Ammon's horn (tissue), 1 donor: Measurements from ENCODE around the gene SARDH.

Experiments
- DNase-seq: peaks from one replicate; pipeline ENCODE4 v3.0.0-alpha.2; 2016; ENCODE audit warnings: low spot score

SARDH gene, protein sequence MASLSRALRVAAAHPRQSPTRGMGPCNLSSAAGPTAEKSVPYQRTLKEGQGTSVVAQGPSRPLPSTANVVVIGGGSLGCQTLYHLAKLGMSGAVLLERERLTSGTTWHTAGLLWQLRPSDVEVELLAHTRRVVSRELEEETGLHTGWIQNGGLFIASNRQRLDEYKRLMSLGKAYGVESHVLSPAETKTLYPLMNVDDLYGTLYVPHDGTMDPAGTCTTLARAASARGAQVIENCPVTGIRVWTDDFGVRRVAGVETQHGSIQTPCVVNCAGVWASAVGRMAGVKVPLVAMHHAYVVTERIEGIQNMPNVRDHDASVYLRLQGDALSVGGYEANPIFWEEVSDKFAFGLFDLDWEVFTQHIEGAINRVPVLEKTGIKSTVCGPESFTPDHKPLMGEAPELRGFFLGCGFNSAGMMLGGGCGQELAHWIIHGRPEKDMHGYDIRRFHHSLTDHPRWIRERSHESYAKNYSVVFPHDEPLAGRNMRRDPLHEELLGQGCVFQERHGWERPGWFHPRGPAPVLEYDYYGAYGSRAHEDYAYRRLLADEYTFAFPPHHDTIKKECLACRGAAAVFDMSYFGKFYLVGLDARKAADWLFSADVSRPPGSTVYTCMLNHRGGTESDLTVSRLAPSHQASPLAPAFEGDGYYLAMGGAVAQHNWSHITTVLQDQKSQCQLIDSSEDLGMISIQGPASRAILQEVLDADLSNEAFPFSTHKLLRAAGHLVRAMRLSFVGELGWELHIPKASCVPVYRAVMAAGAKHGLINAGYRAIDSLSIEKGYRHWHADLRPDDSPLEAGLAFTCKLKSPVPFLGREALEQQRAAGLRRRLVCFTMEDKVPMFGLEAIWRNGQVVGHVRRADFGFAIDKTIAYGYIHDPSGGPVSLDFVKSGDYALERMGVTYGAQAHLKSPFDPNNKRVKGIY

DNA sequence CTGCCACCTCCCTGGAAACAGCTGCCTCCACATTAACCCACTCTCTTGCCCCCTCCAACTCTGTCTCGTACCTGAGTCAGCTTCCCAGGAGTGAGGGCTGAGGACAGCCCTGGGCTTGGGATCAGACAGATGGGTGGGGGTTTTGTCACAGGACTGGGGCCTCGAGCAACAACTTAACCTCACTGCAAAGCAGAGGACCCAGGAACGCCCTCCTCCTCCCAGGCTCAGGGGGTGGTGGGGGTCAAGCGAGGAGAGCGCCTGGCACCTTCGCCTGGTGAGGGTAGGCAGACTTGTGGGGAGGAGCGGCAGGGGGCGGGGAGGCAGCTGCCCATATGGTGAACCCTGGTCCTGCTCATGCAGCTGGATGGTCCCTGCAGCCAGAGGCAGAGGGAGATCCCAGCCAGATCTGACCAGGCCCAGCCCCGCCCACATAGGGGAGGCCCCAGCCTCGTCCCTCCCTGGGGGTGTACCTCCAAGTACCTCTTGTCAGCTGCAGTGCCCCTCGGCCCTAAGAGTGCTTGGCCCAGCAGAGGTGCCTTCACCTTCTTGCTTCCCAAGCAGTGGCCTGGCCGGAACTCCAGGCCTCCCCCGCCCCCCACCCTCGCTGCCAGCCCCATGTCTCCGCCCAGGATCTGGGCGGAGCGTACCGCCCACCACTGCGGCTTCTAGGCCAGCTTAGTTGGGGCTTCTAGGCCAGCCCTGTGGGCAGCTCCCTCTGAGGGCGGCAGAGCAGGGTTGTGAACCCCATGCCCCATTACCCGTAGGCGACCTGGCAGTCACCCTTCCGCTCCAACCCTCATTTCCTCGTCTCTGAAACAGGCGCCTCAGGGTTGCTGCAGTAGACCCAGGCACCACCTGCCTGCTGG, at the start of gene SARDH:
TSS of gene SARDH (minus strand) at position 579 of the 866 bp plus-strand sequence. CDS start 4,179 bp downstream, outside the sequence.
- no peak for DNase-seq

DNA sequence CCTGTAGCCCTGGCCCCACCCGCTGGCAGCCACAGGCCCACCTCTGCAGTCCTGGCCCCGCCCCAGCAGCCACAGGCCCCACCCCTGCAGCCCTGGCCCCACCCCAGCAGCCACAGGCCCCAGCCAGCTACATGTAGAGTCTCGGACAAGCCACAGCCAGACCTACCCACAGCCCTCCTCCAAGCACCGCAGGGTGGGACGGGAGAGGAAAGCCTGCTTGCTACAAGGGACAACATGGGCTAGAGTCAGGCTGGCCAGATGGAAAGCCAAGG, 49.5 kb upstream of the SARDH start:
- DNase-seq, result peak; percentile 54

DNA sequence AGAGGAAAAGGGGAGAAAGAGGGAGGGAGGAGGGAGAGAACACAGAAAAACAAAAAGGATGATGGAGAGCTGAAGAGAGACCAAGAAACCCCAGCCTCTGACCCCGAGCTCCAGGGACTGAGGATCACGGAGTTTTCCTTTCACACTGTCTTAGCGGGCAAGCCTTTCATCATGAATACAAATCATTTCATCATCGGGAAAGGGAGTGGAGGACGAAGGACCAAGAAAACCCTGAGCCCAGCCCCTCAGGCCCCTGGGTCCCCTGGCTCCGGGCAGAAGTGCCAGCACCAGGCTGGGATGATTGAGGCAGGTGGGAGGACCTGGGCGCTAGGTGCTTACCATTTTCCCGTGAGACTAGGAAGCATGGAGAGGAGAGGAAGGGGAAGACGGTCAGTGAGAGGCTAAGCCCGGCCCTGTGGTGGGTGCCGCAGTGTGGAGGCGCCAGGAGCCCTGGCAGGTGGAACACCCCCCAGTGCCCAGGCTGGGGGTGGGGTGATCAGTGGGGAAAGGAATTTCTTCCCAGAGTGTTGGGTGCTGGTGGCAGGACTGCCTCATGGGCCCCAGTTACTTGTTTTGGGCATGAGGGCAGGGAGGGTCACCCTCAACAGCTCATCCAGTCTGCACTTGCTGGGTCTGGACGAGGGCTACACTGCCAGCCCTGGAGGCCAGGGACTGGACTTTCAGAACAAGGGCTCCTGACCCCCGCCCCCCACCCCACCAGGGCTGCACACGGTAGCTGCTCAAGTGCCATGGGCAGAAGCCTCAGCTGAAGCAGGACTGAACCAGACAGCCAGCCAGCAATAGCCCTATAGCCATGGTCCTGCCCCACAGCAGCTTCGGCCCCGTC, 49.0 kb upstream of the SARDH start:
- DNase-seq, result no peak

DNA sequence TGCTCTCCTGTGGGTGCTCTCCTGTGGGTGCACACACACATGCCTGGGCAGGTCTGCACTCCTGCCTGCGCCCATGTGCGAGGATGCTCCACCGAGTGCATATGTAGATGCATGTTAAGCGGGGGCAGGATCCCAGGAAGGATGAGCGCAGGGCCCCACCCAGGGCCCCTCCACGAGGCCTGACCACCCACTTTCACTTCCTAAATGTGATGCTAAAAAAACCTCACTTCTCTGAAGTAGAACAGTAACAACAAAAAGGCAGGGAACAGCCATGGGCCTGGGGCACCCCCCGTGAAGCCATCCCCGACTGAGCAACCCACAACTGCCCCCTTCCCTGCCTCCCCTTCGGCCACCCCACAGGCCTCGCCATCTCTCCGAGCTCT, 48.2 kb upstream of the SARDH start:
- DNase-seq, result no peak

DNA sequence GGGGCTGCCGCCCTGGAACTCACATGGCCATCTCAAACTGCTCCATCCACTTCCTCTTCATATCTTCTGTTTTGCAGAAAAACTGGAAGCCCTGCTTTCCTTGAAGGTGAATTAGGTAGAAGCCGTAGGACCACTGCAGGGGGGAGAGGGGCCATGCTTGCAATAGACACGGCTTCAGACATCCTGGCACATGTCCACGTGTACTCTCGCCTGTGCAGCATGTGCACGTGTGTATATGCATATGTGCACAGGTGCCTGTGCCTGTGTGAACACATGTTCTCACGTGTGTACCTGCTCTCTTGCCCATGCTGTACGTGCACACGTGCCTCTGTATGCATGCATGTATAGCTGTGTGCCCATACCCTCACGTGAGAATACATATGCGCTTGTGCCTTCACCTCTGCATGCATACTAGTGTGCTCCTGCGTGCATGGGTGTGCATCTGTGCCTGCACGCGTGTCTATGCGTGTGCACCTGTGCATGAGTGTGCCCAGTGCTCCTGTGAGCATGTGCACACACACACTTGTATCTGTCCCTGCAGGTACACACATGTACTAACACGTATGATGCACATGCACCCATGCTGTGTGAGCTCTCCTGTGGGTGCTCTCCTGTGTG, 47.7 kb upstream of the SARDH start:
- no peak for DNase-seq

DNA sequence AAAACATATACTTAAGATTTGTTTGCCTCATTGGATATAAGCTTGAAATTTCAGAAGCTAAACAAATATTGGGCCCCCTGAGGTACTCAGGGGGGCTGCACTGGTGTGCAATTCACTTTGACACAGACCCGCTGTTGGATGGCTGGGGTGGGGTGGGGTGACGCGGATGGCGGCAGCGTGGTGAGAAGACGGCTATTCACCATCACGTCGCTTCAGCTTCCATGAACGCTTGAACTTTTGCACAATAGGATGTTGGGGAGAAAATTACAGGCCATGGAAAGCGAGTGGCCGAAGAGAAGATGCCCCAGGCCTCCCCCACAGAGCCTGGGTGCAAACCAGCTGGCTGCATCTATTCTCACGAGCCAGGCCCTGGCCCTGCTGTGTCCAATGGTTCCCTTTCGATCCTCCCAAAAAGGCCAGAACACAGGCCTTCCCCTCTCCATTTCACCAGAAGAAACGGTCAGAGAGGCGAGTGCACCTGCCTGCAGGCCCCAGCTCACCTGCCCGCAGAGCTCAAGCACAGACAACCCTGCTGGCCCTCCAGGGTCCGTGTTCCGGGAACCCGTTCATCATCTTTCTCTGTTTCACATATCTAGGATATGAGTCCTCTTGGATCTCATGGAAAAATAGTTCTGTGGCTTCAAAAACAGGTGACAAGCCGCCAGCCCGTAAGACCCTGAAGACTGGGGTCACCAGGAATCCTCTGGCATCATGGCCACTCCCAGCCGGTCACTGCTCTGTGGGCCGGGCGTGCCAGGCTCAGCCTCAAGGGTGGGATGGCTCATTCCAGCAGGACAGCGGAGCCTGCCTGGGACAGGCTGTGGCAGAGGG, 46.8 kb upstream of the SARDH start:
- no peak for DNase-seq

DNA sequence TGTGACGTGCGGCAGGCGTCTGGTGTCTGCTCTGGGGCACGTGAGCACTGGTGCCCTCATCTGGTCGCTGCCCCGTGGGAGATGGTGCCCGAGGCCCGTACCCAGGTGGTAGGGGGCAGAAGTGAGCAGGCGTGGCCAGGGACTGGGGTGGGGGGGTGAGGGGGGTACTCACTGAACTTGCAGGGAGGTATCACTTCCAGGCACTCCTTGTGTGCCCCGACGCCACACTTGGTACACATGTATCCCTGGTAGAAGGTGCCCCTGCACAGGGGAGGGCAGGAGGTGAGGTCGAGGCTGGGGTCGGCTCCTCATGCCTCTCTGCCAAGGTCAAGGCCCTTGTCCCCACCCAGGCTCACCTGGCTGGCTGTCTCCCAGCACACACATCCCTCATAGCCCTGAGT, 45.2 kb upstream of the SARDH start:
- DNase-seq, result no peak

DNA sequence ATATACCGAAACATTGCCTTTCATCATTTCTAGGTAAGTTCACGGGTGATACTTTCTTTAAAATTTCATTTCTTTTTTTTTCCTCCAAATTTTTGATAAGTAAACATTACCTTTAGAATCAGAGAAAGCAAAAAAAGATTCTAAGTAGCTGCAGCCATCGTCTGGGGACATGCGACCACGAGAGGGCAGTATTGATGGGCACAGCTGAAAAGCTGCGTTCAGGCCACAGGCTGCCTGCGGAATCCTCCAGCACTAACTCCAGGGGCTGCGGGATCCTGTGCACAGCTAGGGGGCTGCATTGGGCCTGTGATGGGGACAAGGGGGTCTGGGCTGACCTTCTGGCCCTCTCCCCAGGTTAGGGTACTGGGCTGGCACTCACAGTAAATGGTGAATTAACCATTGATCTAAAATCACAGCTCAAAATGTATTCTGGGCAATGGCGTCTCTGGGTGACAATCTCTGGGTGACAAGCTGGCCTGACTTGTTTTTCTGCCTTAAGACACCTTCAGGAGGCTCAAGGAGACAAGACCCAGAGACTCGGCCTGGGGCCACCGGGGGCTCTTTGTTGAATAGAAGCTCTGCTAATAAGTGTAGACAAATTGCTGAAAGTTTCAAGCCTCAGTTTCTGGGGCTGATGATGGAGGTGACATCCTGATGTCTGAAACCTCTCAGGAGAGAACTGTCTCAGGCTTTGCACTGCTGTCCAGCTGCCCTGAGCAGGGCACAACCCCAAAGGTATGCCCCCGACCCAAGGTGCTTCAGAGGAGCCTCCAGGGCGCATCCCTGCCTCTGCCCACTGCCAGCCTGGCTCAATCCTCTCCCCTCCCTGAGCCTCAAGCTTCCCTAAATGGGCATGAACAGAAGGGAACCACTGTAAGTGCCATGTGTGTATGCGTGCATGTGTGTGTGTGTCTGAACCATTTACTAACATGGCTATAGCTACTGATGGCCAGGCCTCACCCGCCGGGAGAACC, 44.3 kb upstream of the SARDH start:
- DNase-seq, result peak; percentile 89

DNA sequence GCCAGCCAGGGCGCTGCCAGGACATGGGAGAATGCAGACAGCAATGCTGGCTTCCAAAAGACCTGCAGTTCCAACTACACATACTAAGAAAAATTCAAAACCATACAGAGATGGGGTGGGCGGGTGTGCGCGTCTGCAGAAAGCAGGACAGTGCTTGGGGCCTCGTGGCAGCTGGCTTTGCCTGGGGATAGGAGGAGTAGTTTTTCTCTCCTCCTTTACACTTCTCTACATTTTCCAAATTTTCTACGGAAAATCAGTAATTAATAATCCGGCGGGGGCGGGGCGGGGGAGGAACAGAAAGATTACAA, 43.6 kb upstream of the SARDH start:
- DNase-seq, result no peak

DNA sequence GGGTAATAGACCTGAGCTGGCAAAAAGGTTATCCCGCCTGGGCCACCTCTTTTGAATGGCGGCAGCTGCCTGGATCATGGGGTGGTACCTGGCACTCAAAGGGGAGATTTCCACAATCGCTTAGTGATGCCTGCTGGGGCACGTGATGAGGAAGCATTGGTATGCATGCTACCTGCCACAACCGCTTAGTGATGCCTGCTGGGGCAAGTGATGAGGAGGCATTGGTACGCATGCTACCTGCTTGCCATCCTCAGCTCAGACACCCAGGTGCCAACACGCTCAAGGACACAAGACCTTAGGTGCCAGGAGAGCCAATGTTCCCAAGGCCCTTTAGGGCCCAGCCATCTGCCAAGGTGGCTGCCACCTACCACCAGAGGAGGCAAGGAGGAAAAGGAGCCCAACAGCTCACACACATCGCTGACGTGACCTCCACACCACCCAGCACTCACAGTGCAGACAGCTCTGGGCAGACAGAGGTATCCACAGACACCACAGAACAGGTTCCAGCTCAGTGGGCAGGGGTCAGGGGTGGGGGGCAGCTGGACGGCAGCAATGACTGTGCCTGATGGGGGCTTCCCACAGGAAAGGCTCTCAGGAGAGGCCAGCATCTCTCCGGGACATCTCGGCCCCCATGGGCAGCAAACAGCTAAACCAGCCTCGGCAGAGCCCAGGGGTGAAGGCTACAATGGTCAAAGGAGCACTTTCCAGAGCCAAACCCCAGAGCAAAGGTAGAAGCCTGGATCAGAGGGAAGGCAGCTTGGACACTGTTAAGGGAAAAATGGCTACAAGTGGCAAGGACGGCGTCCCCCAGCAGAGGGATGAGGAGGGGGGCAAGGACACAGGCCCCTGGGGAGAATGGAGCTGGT, 43.0 kb upstream of the SARDH start:
- DNase-seq, result no peak

DNA sequence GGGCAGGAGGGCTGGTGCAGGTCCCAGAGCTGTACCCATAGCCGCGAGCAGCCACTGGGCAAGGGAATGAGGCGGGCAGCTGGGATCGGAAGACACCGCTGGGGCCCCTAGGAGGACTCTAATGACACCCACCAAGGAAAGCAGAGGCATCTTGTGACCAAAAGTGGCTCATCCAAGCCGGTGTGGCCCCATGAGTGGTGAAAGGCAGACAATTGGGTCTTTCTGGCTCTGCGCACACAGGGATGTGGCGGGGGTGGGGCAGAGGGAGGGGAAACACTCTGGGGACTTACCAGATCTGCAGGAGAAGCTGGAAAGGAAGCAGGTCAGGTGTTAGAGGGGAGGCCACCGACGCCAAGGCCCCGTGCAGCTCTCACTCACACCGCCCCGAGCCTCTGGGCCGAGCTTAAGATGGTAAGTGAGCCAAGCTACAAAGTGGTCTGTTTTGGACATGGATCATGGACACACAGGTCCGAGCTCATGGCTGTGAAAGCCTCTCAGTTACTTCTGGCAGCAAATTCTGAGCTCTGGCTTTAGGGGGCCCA, 42.3 kb upstream of the SARDH start:
- no peak for DNase-seq

DNA sequence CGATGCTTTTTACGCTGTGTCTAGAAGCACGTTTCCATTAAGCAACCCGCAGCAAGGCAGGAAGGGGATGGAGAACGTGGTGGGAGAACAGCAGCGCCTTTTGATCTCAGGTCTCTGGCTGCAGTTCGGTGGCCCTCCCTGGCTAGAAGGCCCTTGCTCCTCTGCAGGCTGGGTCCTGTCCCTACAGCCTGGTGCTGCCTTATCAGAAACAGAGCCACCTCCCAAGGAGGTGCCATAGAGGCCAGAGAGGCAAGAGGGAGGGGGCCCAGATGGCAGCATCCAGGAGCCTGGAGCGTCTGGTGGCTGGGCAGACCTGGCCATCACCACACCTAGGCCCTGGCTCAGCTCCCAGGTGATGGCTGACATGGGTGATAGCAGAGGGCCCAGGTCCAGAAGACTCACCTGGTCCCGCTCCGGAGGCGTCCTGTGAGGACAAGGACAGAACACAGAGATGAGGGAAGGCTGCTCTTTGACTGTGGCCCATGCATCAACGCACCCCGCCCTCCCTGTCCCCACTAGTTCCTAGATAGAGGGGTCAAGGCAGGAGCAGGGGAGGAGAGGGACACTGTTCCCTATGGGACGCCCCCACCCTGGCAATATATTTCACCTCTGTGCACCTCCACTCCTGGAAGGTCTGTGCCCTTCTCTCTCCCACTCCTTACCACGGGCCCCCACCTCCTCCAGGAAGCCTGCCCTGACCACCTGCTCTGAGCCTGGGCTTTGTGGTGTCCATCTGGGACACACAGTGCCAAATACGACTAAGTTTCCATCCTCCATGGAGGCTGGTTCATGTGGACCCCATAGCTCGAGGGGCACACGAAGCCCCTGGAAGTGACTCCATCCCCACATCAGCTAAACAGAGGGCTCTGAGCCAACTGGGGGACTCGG, 41.6 kb upstream of the SARDH start:
- no peak for DNase-seq

DNA sequence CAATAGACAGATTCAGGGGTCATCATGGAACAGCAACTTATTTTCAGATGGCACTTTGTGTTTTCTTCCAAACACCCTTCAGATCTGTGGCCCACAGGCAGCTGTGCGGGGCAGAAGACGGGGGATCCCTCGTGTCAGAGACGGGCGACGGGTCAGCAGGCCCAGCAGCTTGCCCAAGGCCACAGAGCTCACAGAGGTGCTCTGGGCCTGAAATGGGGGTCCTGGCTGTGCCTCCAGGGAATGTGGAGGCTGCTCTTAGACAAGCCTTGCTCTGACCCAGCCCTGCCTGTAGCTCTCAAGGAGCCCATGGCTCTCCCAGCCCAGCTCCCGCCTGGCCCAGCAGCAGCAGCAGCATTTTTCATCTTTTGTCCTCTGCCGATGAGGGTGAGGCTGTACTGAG, 40.9 kb upstream of the SARDH start:
- DNase-seq, result no peak

DNA sequence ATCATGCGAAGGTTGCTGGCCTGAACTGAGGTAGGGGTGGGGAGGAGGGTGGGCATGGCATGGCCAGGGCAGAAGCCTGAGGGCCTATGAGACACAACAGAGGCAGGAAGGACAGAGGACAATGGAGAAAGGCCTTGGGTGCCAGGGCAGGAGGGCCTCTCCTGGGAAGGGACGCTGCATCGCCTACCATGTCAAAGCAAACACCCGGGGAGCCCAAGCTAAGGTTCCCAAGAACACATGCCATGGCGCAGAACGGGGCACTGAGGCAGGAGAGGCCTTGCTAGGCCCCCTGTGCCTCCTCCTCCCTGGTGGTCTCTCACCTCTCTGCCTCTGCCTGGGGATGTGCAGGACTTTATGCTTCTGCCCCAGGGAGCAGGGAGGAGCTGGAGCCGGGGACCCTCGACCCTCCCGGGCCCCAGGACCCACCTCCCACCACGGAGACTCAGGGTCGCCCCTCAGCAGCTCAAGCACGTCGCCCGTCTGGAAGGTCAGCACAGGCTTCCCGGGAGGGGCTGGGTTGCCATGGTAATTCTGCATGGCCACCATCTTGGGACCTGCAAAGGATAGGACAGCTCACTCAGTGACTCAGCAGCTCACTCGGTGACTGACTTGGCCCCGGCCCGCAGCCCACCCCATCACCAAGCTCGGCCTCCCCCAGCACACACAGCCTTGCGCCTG, 40.3 kb upstream of the SARDH start:
- DNase-seq, result no peak

DNA sequence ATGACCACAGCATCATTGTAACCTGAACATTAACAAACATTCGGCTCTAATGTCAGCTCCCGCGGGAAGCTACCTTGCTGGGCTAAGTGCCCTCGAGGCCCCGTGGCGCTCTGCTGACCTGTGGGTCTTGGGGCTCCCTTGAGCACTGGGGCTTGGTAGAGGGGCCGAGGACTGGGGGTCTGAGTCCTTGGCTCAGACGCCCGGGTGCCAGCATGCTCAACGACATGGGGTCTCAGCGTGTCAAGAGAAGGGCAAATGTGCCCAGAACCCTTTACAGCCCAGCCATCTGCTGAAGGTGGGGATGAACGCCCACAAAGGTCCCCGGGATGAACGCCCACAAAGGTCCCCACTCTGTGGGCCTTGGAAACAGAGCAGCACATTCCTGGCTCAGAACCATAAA, 39.7 kb upstream of the SARDH start:
- DNase-seq, result no peak
